Endothelial cell of umbilical vein (primary cell): Measurements from ENCODE around the gene CYB561A3.

Source experiments
- EZH2 ChIP-seq: IDR thresholded peaks from 2 replicates; pipeline ENCODE4 v1.6.1; 2012; ENCODE audit warnings: borderline replicate concordance, low read depth, mild to moderate bottlenecking, moderate library complexity, low read length, inconsistent platforms; ENCODE audit not compliant: severe bottlenecking
- TF ChIP-seq, protein P1 (sequence below), 2 donors: IDR thresholded peaks; 1 replicate in 1 of 2; 2 replicates in 1 of 2; pipeline ENCODE4 v1.5.1; 2011; ENCODE audit warnings: low read length in 2 of 2, mild to moderate bottlenecking in 2 of 2, moderate library complexity in 2 of 2, control low read depth in 1 of 2, inconsistent platforms in 1 of 2, low read depth in 1 of 2; ENCODE audit not compliant: insufficient read depth in 1 of 2; ENCODE audit errors: extremely low read depth in 1 of 2

DNA sequence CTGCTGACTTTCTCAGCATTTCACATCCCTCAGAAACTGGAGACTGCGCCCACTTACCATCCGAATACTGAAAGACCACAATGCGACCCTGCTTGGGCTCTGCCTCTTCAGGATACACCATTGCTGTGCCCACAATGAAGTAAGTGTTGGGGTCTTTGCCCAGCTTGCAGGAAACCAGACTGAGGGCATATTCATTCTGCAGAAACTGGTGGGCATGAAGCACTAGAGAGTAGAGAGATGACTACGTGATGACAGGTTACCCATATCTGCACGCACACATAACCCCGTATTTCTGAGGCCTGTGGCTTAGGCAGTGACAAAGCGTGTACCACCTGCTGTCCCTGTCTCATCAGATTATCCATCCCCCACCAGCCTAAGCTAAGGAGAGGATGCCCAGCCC lies 51.9 kb downstream of the CYB561A3 start:
- TF ChIP-seq, protein P1, sequence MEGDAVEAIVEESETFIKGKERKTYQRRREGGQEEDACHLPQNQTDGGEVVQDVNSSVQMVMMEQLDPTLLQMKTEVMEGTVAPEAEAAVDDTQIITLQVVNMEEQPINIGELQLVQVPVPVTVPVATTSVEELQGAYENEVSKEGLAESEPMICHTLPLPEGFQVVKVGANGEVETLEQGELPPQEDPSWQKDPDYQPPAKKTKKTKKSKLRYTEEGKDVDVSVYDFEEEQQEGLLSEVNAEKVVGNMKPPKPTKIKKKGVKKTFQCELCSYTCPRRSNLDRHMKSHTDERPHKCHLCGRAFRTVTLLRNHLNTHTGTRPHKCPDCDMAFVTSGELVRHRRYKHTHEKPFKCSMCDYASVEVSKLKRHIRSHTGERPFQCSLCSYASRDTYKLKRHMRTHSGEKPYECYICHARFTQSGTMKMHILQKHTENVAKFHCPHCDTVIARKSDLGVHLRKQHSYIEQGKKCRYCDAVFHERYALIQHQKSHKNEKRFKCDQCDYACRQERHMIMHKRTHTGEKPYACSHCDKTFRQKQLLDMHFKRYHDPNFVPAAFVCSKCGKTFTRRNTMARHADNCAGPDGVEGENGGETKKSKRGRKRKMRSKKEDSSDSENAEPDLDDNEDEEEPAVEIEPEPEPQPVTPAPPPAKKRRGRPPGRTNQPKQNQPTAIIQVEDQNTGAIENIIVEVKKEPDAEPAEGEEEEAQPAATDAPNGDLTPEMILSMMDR (IDR thresholded peaks at IDR 0.05; ENCODE audit: extremely low read depth in 1 of 2, insufficient read depth in 1 of 2, low read depth in 1 of 2, low read length in 2 of 2), result no peak
- TF ChIP-seq EZH2, result no peak
